Right atrium auricular region (tissue), 2 donors: ENCODE results near the gene MAD2L2. TPM values are rescaled to one million over a fixed set of nuclear protein-coding genes. Genes with fewer than 3 reads are reported as not detected.
"Not testable (repeated sequence)": the region's sequence is repeated elsewhere in the genome, so short reads cannot be mapped to it uniquely, and the experiment has no call there.

Experiments used
- DNase-seq: peaks from one replicate; pipeline ENCODE4 v3.0.0-alpha.2; 2019; ENCODE audit warnings: low spot score
- H3K27ac ChIP-seq, 2 donors: fragments of 200-600 bp; sonication (generic); 1 replicate in 1 of 2; 2 replicates in 1 of 2; pipeline ENCODE4 v1.5.1; 2016 to 2019
- H3K27me3 ChIP-seq, 2 donors: fragments of 200-600 bp; sonication (generic); one replicate each; pipeline versions ENCODE4 v1.5.1 to v1.6.0; 2017 to 2019
- H3K36me3 ChIP-seq: fragments of 200-600 bp; sonication (generic); one replicate; pipeline ENCODE4 v1.5.1; 2016
- H3K4me1 ChIP-seq, 2 donors: fragments of 200-600 bp; sonication (generic); one replicate each; pipeline versions ENCODE4 v1.5.1 to v1.6.0; 2017 to 2019
- H3K4me3 ChIP-seq, 2 donors: fragments of 200-600 bp; sonication (generic); 1 replicate in 1 of 2; 2 replicates in 1 of 2; pipeline ENCODE4 v1.5.1; 2017 to 2019; ENCODE audit warnings: mild to moderate bottlenecking in 1 of 2, moderate library complexity in 1 of 2
- H3K9me3 ChIP-seq, 2 donors: fragments of 200-600 bp; sonication (generic); one replicate each; pipeline ENCODE4 v1.5.1; 2019
- CTCF ChIP-seq, 2 donors: fragments of 200-600 bp; sonication (generic); IDR thresholded peaks; one replicate each; pipeline ENCODE4 v1.5.1; 2019; ENCODE audit warnings: antibody characterized with exemption in 2 of 2
- total RNA-seq, 2 donors: library from RNA; depleted of rRNA; stranded (reverse); fragments of >200 nt; gene quantifications; one replicate each; pipeline ENCODE4 v1.1.0, GENCODE V29; 2016

MAD2L2 gene
- total RNA-seq, 2 donors from 2014 or later, result 18.7 to 31.1 TPM

GRCh38 chr1:11645270-11645669 lies 35.7 kb downstream of the MAD2L2 start:
- Histone ChIP-seq H3K27me3 (no peaks in the 10 kb centered on the region), H3K9me3 (no peaks in the 10 kb centered on the region), H3K4me3 (no peak overlapping the region)

GRCh38 chr1:11643782-11644181 lies 37.2 kb downstream of the MAD2L2 start:
- no peaks in the 10 kb centered on the region for H3K9me3 ChIP-seq
- DNase-seq, result no peak
- H3K36me3 ChIP-seq, result no peaks in the 10 kb centered on the region
- no peaks in the 10 kb centered on the region for H3K27me3 ChIP-seq
- H3K27ac ChIP-seq, result no peak overlapping the region
- no peak overlapping the region for H3K4me3 ChIP-seq
- peaks cover 0 to 10% of the 10 kb centered on the region in 2 donors for H3K4me1 ChIP-seq
- TF ChIP-seq CTCF (IDR thresholded peaks at IDR 0.05), result no peak

More at GRCh38 chr1:11645270-11645669, 35.7 kb downstream of the MAD2L2 start:
- TF ChIP-seq CTCF (IDR thresholded peaks at IDR 0.05), result no peak
- DNase-seq, result no peak
- Histone ChIP-seq H3K36me3 (no peaks in the 10 kb centered on the region), H3K4me1 (peaks cover 0 to 25% of the 10 kb centered on the region in 2 donors), H3K27ac (no peak overlapping the region)

- not testable (repeated sequence) for H3K36me3 ChIP-seq, H3K27ac ChIP-seq, H3K9me3 ChIP-seq, H3K4me3 ChIP-seq, H3K27me3 ChIP-seq, H3K4me1 ChIP-seq
- TF ChIP-seq CTCF (IDR thresholded peaks at IDR 0.05), result peak; percentile 92 to 97
- peak; percentile 80 for DNase-seq
These were observed 38.4 kb downstream of the MAD2L2 start for GRCh38 chr1:11642418-11643017.

GRCh38 chr1:11641776-11642305 lies 39.1 kb downstream of the MAD2L2 start:
- TF ChIP-seq CTCF (IDR thresholded peaks at IDR 0.05), result no peak
- Histone ChIP-seq H3K36me3 (no peaks in the 10 kb centered on the region), H3K9me3 (no peaks in the 10 kb centered on the region), H3K4me1 (no peaks in the 10 kb centered on the region), H3K27me3 (no peaks in the 10 kb centered on the region), H3K4me3 (no peak overlapping the region), H3K27ac (no peak overlapping the region)
- DNase-seq, result no peak

- Histone ChIP-seq H3K9me3 (no peaks in the 10 kb centered on the region), H3K36me3 (no peaks in the 10 kb centered on the region), H3K4me1 (no peaks in the 10 kb centered on the region), H3K27ac (no peak overlapping the region), H3K4me3 (no peak overlapping the region), H3K27me3 (no peaks in the 10 kb centered on the region)
- DNase-seq, result no peak
- TF ChIP-seq CTCF (IDR thresholded peaks at IDR 0.05), result no peak
These were observed 40.0 kb downstream of the MAD2L2 start for GRCh38 chr1:11640944-11641343.

- DNase-seq, result no peak
- Histone ChIP-seq H3K4me1 (no peaks in the 10 kb centered on the region), H3K4me3 (no peak overlapping the region), H3K27ac (no peak overlapping the region), H3K9me3 (no peaks in the 10 kb centered on the region), H3K27me3 (no peaks in the 10 kb centered on the region), H3K36me3 (no peaks in the 10 kb centered on the region)
- TF ChIP-seq CTCF (IDR thresholded peaks at IDR 0.05), result no peak
These were observed 40.8 kb downstream of the MAD2L2 start for GRCh38 chr1:11640101-11640500.
